AG04449 (cell line): Measurements from ENCODE around the gene GTF3C1.

Experiments used
- CTCF ChIA-PET: fragments of 350-600 bp; formaldehyde crosslinking; extraction: SDS; loops from one replicate; lab custom pipeline; 2021; ENCODE audit warnings: antibody characterized with exemption; lab: Yijun Ruan, JAX
- POLR2A ChIA-PET: fragments of 400-600, 350-600 bp; formaldehyde crosslinking; extraction: SDS; loops from one replicate; lab custom pipeline; 2020; ENCODE audit warnings: antibody characterized with exemption, inconsistent platforms; lab: Yijun Ruan, JAX
- DNase-seq: peaks from one replicate; pipeline ENCODE4 v3.0.0-alpha.2; 2010; ENCODE audit warnings: low read depth, low spot score
- H3K4me3 ChIP-seq: 2 replicates; pipeline ENCODE4 v1.5.1; 2011; ENCODE audit warnings: low read depth, mild to moderate bottlenecking, control low read depth, low read length
- CTCF ChIP-seq: IDR thresholded peaks from one replicate; pipeline ENCODE4 v1.5.1; 2011; ENCODE audit warnings: mild to moderate bottlenecking, moderate library complexity, low read length, control low read depth, inconsistent platforms; ENCODE audit not compliant: insufficient read depth; ENCODE audit errors: missing control alignments

The GTF3C1 gene

GRCh38 chr16:27450196-27450549 lies 99.5 kb downstream of the GTF3C1 start:
- ChIA-PET CTCF (interaction anchor here (1.1 to 5.4 kb wide), 4 partner anchors 12 to 294 kb away, joined by 3 to 30 read pairs (median 8); no protein-coding TSS in a partner anchor), POLR2A (interaction anchor here (0.6 kb wide), 1 partner anchor 223 kb away, joined by 5 read pairs; no protein-coding TSS in a partner anchor)
- no peak for DNase-seq
- H3K4me3 ChIP-seq = no peak overlapping the region
- TF ChIP-seq CTCF = no peak

GRCh38 chr16:27449434-27450195 lies 100.1 kb downstream of the GTF3C1 start:
- no peak for TF ChIP-seq CTCF
- no peak for DNase-seq
- H3K4me3 ChIP-seq = no peak overlapping the region
- CTCF ChIA-PET = interaction anchor here (2.0 to 2.5 kb wide), 2 partner anchors 13 to 294 kb away, joined by 6 to 11 read pairs; no protein-coding TSS in a partner anchor
- POLR2A ChIA-PET = no interaction called here

GRCh38 chr16:27448532-27449433 lies 100.9 kb downstream of the GTF3C1 start:
- DNase-seq = no peak
- CTCF ChIA-PET = no interaction called here
- H3K4me3 ChIP-seq = no peak overlapping the region
- POLR2A ChIA-PET = no interaction called here
- TF ChIP-seq CTCF = no peak

- CTCF ChIA-PET = interaction anchor here (1.4 to 2.0 kb wide), 2 partner anchors 8 to 12 kb away, joined by 3 to 9 read pairs; no protein-coding TSS in a partner anchor
- TF ChIP-seq CTCF = no peak
- no peak for DNase-seq
- POLR2A ChIA-PET = no interaction called here
- no peak overlapping the region for H3K4me3 ChIP-seq
Measured at GRCh38 chr16:27447301-27447700, 102.4 kb downstream of the GTF3C1 start.

- POLR2A ChIA-PET = no interaction called here
Measured at GRCh38 chr16:27446721-27447120, 103.0 kb downstream of the GTF3C1 start.

More at GRCh38 chr16:27446721-27447120, 103.0 kb downstream of the GTF3C1 start:
- DNase-seq = no peak
- CTCF ChIA-PET = interaction anchor here (1.4 to 2.0 kb wide), 2 partner anchors 9 to 12 kb away, joined by 3 to 9 read pairs; no protein-coding TSS in a partner anchor
- no peak overlapping the region for H3K4me3 ChIP-seq
- TF ChIP-seq CTCF = no peak
